Stimulated activated CD4-positive, alpha-beta T cell treated with anti-CD3 and anti-CD28 coated beads, Interleukin-15, amount 100 ng/mL, for 1 hour (primary cell): ENCODE results near the gene MAP1LC3B.
"Not testable (repeated sequence)": the region's sequence is repeated elsewhere in the genome, so short reads cannot be mapped to it uniquely, and the experiment has no call there.

Experiments
- DNase-seq, 2 donors: peaks; one replicate each; pipeline ENCODE4 v3.0.0-alpha.2; 2020; ENCODE audit warnings: low read depth in 1 of 2, low spot score in 1 of 2

The MAP1LC3B gene

DNA sequence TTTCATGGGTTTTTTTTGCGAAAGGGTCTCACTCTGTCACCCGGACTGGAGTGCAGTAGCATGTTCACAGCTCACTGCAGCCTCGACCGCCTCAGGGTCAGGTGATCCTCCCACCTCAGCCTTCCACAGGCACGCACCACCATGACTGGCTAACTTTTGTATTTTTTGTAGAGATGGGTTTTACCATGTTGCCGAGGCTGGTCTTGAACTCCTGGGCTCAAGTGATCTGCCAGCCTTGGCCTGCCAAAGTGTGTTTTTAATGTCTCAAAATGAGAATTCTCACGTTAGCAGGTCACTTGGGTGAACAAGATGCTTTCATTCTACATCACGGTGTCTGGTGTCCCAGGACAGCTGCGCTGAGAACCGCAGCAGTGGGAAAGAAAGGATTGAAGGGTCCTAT lies 11.7 kb upstream of the MAP1LC3B start:
- DNase-seq, result no peak

DNA sequence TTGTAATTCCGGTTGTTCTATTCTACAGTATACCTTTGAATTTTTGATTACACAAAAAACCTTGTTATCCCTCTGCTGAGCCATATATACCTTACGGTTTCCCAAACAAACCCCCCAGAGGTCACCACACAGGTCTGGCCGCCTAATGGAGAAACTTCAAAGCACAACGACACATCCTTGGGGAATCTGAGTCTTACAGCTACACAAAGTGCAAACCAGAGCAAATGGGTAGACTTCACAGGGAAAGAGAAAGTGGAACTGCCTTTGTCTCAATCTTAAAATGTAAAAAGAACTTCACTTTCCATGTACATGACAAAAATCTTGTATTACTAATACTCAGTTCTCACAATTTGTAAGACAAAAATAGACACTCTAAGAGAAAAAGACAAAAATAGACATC lies 11.3 kb upstream of the MAP1LC3B start:
- no peak for DNase-seq

DNA sequence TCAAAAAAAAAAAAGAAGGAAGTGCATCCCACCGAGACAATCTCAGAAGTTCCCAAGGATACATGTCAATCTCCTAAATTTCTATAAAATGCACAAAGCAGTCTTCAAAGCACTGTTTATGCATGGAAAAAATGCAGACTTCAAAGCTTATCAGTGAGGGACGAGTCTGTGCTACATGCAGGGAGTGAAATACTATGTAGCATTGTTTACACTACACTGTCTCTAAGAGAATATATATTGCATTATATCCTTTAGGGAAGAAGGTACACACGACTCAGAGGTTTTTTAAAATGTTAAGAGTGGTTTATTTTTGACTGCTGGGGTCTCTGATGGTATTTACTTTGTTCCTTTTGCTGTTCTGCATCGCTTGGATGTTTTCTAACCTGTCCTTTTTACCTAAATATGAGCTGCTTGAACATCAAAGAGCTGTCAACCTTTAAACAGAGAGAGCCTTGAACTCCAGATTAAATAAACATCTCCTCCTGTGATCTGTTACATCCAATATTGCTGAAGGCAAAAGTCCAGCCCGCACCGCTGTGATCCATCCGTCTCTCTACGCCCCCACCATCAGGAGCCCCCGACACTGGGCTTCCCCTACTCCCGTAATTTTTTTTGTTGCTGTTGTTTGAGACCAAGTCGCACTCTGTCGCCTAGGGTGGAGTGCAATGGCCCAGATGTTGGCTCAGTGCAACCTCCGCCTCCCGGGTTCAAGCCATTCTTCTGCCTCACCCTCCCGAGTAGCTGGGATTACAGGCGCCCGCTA lies 9.9 kb upstream of the MAP1LC3B start:
- DNase-seq, result no peak

DNA sequence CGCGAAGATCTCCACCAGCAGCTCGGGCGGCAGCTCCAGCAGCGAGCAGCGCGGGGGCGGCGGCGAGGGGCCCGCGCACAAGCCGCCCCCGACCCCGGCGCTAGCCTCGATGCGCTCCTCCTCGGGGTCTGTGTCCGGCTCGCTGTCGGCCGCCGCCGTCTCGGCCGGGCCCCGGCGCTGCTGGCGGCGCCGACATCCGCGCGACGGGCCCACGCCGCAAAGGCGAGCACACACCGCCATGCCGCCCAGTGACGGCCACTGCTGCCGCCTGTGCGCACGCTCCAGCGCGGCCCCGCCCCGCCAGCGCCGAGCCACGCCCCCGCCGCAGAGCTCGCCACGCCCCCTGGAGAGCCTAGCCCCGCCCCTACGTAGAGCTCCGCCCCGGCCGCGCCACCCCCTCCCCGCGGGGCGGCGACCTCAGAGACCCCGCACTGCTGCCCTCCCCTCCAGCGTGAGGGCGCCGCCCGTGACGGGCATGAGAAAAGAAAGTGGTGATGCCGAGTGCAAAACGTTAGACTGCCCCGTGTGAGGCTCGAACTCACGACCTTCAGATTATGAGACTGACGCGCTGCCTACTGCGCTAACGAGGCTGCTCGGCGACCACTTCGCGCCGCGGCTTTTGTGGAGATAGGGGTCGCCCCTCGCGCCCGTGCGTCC lies 8.5 kb upstream of the MAP1LC3B start, which contains the start of gene FBXO31:
Gene FBXO31 (minus strand): TSS at position 272 of the 657 bp plus-strand sequence. CDS start 32 bp downstream, at position 240.
- DNase-seq, result peak; percentile 89 to 92

DNA sequence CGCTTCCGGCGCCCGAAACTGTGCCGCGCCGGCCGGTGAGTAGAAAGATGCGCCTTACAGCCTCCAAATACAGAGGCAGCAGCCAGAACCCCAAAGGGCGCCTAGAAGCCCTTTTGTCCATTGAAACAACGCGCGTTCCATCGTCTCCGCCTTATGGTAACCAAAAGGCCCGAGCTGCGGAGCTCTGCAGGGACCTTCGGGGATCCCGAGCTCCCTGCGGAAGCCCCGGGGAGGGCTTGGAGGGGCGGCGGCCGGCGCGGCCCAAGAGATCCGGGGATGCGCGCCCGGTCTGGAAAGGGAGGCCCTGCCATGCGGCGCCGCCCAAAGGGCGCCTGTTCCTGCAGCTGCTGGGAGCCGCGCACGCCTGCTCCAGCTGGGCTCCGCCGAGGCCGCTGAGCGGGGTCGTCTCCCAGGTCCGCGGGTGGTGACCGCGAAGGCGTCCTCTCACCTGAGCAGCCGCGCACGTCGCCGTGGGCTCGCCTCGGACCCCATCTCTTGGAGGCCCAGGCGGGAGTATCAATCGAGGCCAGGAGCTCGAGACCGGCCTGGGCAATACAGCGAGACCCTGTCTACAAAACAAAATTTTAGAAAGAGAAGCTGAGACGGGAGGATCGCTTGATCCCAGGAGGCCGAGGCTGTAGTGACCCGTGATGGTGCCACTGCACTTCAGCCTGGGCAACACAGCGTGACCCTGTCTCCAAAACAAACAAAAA lies 7.8 kb upstream of the MAP1LC3B start:
- no peak for DNase-seq

DNA sequence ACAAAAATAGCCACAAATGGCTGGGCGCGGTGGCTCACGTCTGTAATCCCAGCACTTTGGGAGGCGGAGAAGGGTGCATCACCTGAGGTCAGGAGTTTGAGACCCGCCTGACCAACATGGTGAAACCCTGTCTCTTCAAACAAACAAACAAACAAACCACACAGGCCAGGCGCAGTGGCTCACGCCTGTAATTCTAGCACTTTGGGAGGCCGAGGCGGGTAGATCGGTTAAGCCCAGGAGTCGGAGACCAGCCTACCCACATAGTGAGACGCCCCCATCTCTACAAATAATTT lies 7.3 kb upstream of the MAP1LC3B start:
- not testable (repeated sequence) for DNase-seq

DNA sequence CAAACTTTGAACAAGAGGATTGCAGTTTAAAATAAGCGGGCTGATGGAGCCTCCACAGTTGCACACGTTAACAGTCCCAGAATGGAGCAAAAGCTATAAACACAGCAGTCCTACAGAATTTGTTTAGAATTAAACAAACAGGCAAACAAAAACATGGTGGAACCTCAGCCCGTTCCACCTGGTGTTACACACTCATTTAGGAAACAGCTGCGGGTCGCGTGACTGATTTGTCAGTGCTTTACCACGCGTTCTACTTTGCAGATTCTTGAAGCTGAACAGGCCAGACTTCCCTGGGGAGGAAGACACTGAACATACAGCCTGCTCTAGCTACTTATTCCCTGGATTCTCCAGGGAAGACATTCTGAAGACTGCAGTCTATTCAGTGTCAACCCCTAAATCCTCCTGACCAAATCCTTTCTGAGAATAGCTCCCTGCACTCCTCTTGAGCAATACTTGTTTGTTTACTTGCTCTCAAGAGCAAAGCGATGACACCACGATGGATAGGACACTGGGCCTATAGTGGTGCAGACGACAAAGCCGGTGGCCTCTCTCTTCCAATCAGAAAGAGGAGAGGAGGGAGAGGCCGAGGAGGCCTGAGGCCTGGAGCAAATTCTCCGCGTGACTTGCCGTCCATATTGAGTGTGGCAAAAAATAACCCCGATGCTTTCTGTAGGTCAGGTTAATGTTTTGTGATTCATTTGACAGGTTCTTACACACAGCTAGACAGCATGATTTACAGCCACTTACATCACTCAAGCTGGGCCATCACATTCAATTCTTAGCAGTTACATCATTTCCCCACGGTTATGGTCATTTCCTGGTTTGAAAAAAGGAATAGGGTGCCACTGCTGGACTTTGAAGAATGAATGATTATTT lies 4.0 kb upstream of the MAP1LC3B start:
- peak; percentile 56 to 71 for DNase-seq

DNA sequence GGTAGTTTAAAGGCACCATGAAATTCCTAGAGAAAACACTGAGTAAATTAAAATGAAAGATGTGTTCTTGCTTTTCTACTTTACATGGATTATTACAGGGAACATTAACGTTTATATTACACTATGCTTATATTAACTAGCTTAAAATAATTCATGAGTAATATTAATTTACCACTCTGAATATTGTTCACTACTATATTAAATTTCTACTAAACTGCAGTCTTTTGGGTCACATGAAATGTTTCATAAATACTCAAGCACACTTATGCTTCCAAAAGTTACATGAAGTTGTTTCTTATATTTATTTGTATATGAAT lies 3.4 kb upstream of the MAP1LC3B start:
- DNase-seq, result no peak

DNA sequence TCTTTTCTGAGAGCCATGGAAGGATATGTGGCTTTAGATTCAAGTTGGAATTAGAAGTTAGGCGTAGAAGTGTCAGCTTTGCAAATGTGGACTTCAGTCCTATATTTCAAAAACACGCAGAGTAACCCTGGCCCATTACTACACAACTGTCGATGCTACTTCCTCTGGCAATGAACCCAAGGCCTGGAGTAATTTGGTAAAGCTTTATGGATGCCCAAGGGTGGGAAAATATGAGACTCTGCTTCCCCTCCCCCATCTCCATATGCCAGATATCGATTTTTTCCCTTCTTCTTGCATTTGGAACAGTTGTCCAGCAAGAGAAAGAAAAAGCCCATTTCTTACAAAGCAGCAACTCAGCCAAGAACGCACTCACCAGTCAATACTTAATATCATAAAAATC lies 2.9 kb upstream of the MAP1LC3B start:
- DNase-seq, result no peak

DNA sequence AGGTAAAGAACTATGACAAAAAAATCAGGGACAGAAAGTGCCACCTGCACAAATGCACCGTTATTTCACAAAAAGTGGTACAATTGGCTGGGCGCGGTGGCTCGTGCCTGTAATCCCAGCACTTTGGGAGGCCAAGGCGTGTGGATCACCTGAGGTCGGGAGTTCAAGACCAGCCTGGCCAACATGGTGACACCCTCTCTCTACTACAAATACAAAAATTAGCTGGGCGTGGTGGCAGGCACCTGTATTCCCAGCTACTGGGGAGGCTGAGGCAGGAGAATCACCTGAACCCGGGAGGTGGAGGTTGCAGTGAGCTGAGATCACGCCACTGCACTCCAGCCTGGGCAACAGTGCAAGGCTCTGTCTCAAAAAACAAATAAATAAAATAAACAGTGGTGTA lies 2.2 kb upstream of the MAP1LC3B start:
- DNase-seq, result not testable (repeated sequence)

DNA sequence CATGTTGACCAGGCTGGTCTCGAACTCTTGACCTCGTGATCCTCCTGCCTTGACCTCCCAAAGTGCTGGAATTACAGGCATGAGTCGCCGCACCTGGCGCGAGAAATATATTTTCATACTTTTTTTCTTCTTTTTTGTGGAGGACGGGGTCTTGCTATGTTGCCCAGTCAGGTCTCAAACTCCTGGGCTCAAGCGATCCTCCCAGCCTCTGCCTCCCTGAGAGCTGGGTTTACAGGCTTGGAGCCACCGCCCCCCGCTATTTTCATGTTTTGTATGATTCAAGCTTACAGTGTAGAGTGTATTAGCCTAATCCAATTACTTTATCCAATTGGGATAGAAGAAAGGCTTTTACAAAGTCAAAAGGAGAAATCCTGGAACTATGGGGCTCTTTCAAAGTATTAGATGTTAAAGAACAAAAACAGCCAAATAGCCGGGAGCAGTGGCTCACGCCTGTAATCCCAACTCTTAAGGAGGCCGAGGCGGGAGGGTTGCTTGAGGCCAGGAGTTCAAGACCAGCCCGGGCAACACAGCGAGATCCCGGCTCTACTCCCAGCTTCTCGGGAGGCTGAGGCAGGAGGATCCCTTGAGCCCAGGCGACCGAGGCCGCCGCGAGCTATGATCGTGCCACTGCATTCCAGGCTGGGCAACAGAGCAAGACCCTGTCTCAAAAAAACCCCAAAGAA lies 1.4 kb upstream of the MAP1LC3B start:
- no peak for DNase-seq

DNA sequence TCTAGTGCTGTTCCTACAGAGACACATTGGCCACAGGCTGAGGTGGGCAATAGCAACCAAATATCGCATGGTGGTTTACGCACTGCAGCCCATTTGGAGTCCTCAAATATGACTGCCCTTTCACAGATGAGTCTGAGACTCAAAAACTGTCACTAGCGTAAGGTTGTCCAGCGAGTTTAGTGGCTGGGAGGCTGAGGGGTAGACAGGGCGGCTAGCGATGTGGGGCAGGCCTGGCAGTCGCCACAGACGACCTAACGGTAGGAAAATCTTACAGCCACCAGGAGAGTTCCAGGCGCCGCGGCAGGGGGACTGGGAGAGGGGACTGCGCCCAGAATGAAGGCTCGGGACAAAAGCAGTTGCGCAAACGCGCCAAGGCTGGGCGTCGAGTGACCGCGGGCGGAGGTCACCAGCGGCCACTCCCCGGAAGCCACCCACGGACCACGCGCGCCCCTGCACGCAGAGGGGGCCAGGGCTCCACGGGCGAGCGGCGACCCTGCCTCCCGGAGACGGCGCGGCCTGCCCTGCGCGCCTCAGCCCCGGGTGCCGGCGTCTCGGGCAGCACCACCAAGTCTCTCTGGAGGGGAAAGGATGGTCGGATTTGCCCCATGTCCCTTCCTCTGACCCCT lies 699 bp upstream of the MAP1LC3B start:
- DNase-seq, result no peak

DNA sequence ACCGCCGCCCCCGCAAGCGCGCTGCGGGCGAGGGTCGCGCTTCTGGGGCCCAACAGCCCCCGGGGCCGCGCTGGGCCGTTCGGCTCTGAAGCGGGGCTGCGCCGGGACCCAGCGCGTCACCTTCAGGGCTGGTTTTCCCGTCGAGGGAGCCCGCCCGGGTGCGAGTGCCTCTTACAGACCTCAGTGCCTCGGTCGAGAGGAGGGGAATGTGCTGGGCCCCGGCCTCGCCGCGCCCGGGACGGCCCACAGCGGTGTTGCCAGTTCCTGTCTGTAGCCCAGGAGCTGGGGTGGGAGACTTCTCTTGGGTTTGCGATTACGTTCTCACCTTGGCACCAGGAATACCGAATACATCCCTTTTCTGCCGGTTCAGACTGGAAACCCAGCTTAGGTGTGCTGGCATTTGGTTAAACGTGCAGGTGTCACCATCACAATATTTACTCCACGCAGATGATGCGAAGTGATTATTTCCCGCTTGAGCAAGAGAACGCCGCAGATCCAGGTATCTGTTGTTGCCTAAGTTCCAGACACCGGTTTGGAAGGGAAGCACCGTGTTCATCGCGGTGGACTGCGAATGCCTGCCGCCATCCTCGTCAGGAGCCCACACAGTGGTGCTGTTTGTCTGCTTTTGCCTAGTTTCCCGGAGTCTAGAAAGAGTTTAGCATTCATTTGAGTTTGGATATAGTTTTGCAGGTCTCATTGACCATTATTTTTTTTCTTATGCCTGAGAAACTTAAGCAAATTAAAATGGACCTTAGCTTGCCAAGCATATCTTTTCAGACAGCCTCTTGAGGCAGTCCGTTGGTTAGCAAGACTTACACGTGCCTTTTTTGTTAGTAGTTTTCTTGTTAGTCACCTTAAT lies 914 bp downstream of the MAP1LC3B start:
- peak in 1 of 2 donors; percentile 16 for DNase-seq

DNA sequence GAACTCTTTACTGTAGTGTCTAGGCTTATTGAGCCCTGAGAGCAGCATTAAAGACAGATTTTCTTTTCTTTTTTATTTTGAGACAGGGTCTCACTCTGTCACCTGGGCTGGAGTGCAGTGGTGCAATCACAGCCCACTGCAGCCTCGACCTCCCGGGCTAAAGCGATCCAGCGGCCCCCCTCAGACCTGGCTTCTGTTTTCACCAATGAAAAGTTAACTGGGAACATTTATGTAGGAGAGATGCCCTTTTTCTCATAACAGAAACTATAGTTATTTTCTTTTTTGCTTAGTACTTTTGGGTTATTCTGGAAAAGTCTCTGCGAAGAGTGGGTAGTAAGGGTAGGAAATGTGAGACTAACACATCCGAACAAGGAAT lies 1.5 kb downstream of the MAP1LC3B start:
- DNase-seq, result no peak

DNA sequence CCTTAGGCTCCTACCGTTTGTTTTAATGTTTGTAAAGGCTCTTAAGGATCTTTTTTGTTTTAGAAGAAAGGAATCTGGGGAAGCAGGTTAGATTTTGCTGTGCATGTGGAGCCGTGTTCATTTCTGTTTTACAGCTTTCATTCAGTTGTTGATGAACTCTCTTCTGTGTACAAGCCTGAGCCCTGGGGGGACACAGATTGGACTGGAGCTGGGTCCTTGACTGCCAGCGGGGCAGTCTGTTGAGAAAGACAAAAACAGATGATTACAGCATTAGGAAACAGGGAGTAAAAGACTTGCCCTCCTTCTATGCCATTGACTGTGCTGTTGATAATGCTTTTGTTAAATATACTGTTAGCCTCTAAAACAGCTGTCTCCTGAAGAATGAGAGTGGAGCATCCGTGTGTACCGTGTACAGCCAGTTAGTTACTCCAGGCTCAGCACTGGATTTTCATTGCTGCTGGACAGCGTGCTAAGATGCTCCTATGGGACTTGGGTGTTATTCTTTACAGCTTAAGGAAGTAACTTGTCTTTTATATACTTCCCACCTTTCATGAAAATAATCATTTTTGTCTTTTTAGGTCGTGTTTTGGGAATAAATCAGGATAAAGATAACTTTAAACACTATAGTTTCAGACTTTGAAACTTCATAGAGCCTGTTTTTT lies 3.2 kb downstream of the MAP1LC3B start:
- DNase-seq, result no peak

DNA sequence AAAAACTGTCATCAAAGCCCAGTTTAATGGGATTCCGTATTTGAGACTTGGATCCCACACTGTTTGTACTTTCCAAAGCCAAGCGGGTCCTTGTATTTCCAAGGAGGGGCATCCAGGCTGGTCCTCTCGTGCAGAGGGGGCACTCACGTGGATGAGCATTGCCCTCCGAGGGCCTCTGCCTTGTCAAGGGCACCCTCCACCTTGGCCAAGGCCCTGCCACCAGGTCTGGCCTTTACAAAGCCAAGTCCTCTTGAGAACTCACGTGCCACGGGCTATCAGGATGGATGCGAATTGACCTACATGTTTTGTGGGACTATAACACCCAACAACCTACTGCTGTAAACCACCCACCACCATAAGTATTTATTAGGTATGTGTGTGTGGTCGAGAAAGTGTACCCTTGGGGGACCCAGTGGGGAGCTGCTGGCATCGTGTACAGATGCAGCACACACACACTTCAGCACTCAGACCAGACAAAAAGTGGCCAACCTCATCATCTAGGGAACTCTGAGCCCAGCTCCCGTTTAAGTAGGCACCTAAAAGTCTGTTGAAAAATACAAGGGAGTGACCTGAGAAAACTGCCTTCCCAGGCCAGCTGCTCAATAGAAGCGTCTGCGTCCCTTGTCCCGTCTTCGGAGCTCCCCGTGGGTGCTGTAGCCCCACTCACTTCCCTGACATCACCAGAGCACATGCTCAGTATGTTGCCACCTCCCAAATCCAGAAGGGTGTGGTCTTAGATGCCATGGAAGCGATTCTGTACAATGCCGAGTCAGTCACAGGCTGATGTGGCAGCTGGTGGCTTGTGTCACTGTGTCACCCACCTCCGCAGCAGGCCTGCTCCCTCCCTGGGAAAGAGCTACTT lies 12.9 kb downstream of the MAP1LC3B start:
- no peak for DNase-seq

DNA sequence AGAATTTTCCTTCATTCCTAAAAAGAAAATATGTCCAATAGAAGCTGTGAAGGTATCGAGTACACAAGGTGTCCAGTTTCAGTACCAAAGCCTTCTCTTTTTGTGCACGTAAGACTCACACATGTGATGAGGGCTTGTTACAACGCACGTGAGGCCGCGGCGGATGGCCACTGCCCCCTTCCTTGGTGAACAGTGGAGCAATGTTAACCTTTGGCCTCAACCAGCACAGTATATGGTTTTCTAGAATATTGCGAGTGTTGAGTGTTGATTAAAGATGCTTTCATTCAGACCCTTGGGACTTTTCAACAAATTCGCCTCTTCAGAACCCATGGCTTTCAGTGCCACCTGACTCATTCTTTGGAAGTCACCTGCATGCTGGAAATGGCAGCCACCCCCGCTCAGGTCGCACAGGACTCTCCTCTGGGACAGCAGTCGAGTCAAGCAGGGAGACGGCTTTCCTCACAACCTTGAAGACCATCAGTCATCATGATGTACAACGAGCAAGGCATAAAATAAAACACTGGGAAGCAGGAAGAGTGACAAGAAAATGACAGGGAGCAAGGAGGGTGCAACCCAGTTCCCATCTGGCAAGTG lies 14.5 kb downstream of the MAP1LC3B start:
- DNase-seq, result no peak
